ENCODE measurements around the gene TMEM201.
"Not testable (repeated sequence)": the region's sequence is repeated elsewhere in the genome, so short reads cannot be mapped to it uniquely, and the experiment has no call there.

TMEM201 gene

GRCh38 chr1:9601942-9602793, 13.5 kb downstream of the TMEM201 start:
- no peak for DNase-seq

DNA sequence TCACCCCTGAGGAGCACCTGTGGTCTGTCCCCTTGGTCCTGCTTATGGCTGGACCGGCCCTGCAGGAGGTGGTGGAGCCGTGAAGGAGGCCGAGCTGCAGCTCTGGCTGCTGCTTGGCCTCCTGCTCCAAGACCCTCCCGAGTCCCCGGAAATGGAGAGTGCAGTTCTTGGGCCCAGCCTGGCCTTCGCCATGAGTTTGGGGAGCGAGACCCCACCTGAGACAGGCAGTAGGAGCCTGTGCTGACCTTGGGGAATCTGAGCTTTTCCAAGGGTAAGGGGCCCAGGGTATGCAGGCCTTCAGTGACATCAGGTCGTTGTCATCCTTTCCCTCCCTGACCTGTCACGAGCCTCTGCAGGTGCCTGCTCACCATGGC, 14.1 kb downstream of the TMEM201 start:
- DNase-seq, result no peak

- DNase-seq, result no peak
Measured at GRCh38 chr1:9603307-9603706, 14.6 kb downstream of the TMEM201 start.

DNA sequence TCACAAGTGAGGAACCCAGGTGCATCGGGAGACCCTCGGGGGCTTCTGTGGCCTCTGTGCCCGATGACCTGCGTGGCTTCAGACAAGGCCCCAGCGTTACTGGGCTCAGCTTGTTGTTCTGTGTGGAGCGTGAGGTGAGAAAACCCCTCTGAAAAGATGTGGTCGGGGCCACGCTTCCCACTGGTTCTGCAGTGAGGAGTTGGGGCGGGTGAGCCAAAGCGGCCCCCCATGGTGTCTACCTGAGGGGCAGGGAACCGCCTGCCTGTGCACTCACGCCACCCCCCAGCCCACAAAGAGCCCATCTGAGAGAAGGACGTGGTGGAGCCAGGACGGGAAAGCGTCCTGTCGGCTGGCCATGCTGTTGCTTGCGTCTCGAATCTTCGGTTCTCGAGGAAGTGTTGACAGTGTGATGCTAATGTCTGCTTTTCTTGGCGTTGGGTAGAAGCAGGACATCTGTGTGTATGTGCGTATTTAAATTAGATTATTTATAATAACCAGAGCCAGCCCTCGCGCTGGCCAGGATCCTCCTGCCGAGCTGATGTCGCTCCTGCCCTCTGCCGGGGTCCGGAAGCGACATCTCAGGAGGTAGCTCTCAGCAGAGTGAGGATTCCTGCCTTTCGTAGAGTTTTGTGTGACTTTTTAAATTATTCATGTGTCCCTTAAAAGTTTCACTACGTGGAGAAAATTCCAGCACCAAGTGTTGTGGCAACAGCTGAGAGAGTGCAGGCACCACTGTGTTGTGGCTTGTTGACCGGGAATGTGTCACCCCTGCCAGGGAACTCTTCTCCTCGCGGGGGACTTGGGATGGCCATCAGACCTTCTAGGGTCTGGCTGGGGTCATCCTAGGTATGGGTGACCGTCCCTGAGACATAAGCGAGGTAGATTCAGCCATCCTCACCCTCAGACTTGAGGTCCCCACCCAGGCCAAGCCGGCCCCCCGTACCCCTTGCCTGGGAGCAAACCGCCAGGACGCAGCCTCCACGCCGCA, 15.3 kb downstream of the TMEM201 start:
- DNase-seq, result no peak

- no peak for DNase-seq
Measured at GRCh38 chr1:9604836-9605235, 16.1 kb downstream of the TMEM201 start.

GRCh38 chr1:9605946-9606455, 17.3 kb downstream of the TMEM201 start:
- DNase-seq, result no peak

GRCh38 chr1:9606458-9606857, 17.7 kb downstream of the TMEM201 start:
- DNase-seq, result no peak

DNA sequence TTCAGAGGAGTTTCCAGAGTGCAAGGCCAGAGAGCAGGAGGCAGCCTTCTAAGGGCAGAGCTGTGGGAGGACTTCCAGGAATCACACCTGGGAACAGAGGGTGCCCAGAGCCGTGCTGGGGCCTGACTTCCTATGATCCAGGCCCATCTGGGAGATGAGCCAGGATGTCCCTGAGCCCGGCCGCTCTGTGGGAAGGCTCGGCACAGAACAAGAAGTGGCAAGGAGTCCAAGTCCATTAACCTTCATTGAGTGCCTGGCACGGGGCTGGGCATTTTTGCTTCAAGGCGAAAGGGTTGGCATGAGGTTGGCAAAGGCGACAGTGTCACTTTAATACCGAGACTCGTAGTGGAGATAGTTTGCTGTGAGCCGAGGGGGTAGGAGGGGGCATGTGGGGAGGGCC, 18.2 kb downstream of the TMEM201 start:
- DNase-seq, result no peak

DNA sequence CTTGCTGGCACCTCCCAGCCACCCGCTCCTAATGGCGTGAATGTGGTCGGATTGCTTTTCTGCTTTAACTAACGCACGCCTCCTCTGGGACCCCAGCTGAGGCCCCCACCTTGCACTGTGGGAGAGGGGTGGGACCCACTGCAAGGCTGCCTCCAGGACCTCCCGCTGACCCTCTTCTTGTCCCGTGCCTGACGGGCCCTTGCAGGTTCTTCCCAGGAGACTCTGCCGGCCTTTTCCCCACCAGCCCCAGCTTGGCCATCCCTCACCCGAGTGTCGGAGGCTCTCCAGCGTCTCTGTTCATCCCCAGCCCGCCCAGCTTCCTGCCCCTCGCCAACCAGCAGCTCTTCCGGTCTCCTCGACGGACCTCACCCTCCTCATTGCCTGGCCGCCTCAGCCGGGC, 18.6 kb downstream of the TMEM201 start:
- no peak for DNase-seq

GRCh38 chr1:9609998-9610397, 21.3 kb downstream of the TMEM201 start:
- no peak for DNase-seq

DNA sequence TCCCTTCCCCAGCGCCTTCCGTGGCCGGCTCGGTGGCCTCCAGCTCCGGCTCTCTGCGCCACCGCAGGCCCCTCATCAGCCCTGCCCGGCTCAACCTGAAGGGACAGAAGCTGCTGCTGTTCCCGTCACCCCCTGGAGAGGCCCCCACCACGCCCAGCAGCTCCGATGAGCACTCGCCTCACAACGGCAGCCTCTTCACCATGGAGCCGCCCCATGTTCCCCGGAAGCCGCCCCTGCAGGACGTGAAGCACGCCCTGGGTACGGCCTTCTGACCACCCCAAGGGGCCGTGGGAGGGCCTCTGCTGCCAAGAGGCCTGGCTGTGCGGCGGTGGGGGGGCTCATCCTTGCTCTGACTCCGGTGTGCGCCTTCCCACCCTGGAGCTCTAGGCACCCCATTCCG, 21.8 kb downstream of the TMEM201 start:
- no peak for DNase-seq

DNA sequence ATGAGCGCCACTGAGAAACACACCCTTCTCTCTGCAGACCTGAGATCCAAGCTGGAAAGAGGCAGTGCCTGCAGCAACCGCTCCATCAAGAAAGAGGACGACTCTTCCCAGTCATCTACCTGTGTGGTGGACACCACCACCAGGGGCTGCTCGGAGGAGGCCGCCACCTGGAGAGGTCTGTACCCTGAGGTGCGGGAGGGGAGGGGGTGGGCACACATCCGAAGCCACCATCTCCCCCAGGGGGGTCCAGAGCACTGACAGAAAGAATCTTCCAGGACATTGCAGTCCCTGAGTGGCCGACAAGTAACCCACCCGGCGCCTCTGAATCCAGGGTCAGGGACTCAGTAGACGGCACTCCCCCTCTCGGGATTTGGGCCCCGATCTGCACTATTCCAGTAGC, 23.0 kb downstream of the TMEM201 start:
- no peak for DNase-seq

- DNase-seq, result no peak
Measured at GRCh38 chr1:9612162-9612845, 23.6 kb downstream of the TMEM201 start.

GRCh38 chr1:9612871-9613624, 24.3 kb downstream of the TMEM201 start:
- DNase-seq, result no peak

DNA sequence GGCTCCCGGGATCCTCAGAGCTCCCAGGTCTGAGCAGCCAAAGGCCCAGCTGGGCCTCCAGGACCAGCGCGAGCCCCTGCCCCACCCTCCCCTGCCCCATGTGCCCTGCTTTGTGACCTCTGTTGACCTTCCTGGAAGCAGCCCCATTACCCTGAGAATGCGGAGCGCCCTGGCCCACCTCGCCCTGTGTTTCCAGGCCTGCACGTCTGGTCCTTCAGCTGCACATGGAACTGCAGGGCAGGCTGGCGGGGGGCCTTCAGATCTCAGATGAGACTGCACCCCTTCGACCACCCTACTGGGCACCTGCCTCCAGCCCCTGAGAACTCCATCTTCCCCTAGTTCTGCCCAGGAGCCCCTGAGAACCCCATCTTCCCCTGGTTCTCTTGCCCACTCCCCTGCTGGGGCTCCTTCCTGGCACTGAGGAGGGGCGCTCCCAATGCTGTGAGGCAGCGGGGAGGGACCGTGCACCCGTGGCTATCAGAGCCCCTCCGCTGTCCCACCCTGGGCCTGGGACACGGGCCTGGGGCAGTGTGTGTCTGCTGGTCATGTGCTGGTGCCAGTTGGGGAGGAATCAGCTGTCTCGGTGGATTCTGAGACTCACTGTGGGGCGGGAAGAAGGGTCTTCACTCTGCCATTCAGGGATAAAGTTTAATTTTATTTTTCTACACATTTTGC, 25.1 kb downstream of the TMEM201 start:
- no peak for DNase-seq

GRCh38 chr1:9615316-9616063, 26.8 kb downstream of the TMEM201 start:
- peak; percentile 51 for DNase-seq

DNA sequence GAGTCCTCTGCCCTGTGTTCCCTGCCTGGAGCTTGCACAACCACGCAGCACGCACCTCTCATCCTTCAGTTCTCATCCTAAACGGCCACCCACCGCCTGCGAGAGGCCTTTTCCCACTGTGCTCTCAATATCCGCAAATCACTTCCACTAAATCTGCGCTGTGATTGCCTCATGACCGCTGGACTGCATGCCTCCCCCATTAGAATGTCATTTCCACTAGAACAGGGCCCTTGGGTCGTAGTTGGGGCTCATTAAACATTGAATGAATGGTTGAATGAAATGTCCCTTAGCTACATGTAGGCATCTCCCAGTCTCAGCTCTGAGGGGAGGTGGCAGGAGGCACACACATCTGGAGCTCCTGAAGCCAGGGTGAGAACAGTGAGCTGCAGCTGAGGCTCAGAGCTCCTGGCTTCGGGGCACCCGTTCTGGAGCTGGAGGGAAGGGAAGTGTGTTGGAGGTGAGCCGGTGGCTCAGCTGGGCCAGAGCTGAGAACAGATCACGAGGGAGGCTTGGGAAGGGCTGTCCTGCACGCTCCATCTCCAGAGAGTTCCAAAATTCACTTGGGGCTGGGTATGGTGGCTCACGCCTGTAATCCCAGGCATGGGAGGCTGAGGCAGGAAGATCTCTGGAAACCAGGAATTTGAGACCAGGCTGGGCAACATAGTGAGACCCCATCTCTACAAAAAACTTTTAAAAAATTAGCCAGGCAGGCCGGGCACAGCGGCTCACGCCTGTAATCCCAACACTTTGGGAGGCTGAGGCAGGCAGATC, 30.4 kb downstream of the TMEM201 start:
- DNase-seq, result peak; percentile 54

- DNase-seq, result no peak
Measured at GRCh38 chr1:9621032-9621431, 32.3 kb downstream of the TMEM201 start.

DNA sequence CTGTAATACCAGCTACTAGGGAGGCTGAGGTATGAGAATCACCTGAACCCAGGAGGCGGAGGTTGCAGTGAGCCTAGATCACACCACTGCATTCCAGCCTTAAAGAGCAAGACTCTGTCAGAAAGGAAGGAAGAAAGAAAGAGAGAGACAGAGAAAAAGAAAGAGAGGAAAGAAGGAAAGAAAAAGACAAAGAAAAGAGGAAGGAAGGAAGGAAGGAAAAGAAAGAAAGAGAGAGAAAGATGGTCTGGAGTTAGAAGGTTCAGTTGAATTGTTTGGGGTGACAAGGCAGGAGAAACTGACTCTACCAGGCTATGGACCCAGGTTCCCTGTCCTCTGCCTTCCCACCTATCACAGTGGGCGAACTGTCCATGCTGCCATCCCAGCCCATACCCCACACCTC, 35.4 kb downstream of the TMEM201 start:
- DNase-seq, result no peak

- not testable (repeated sequence) for DNase-seq
Measured at GRCh38 chr1:9625030-9625429, 36.3 kb downstream of the TMEM201 start.
